NCI-H2107 (cell line): Measurements from ENCODE around the gene SPTB.

Experiments
- DNase-seq: peaks from one replicate; lab custom pipeline; 2025; lab: John Stamatoyannopoulos, UW

The SPTB gene

GRCh38 chr14:64789696-64790095, 90.0 kb downstream of the SPTB start:
- no peak for DNase-seq

GRCh38 chr14:64788706-64789105, 91.0 kb downstream of the SPTB start:
- peak; percentile 50 for DNase-seq

GRCh38 chr14:64787619-64788018, 92.1 kb downstream of the SPTB start:
- DNase-seq = no peak

- no peak for DNase-seq
These were observed 93.2 kb downstream of the SPTB start for GRCh38 chr14:64786296-64787149.

GRCh38 chr14:64784006-64784405, 95.7 kb downstream of the SPTB start:
- DNase-seq = no peak

GRCh38 chr14:64782196-64782595, 97.5 kb downstream of the SPTB start:
- no peak for DNase-seq

GRCh38 chr14:64779472-64779871, 100.2 kb downstream of the SPTB start:
- no peak for DNase-seq

- DNase-seq = no peak
These were observed 101.5 kb downstream of the SPTB start for GRCh38 chr14:64778104-64778754.

- no peak for DNase-seq
These were observed 102.2 kb downstream of the SPTB start for GRCh38 chr14:64777461-64777860.

- no peak for DNase-seq
These were observed 104.5 kb downstream of the SPTB start for GRCh38 chr14:64775081-64775777.

GRCh38 chr14:64774272-64774671, 105.4 kb downstream of the SPTB start:
- no peak for DNase-seq

GRCh38 chr14:64773577-64773976, 106.1 kb downstream of the SPTB start:
- no peak for DNase-seq

- DNase-seq = no peak
These were observed 106.7 kb downstream of the SPTB start for GRCh38 chr14:64773046-64773445.

- DNase-seq = no peak
These were observed 107.2 kb downstream of the SPTB start for GRCh38 chr14:64772397-64772950.

GRCh38 chr14:64771161-64771560, 108.5 kb downstream of the SPTB start:
- DNase-seq = no peak

GRCh38 chr14:64770751-64771150, 109.0 kb downstream of the SPTB start:
- DNase-seq = no peak

GRCh38 chr14:64769096-64770020, 110.3 kb downstream of the SPTB start:
- DNase-seq = no peak

- DNase-seq = no peak
These were observed 111.2 kb downstream of the SPTB start for GRCh38 chr14:64768401-64769095.

- no peak for DNase-seq
These were observed 112.3 kb downstream of the SPTB start for GRCh38 chr14:64767215-64767964.
